Measurements from ENCODE around the gene CPT2. TPM values are rescaled to one million over a fixed set of nuclear protein-coding genes. Genes with fewer than 3 reads are reported as not detected.

The CPT2 gene
- total RNA-seq, 1 donor from 2014 or later, result 5.5 TPM

DNA sequence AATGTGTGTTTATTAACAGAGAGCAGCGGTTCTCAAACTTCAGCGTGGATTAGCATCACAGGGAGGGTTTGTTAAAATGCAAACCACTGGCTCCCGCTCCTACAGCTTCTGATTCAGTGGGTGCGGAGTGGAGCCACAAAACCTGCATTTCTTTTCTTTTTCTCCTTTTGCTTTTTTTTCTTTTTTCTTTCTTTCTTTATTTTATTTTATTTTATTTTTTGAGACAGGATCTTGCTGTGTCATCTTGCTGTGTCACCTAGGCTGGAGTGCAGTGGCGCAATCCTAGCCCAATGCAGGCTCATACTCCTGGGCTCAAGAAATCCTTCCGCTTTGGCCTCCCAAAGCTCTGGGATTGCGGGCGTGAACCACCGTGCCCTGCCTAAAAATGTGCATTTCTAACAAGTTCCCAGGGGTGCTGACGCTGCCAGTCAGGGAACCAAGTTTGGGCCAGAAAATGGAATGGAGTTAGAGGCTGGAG is 33.3 kb upstream of the CPT2 start:
- Histone ChIP-seq H3K36me3 (ENCODE audit: control insufficient read depth, insufficient read depth, low read length) (no peaks in the 10 kb centered on the region), H3K4me3 (ENCODE audit: low read depth, low read length) (no peak overlapping the region), H3K27me3 (ENCODE audit: control insufficient read depth, insufficient read depth, low read length) (no peaks in the 10 kb centered on the region)
- TF ChIP-seq CTCF (IDR thresholded peaks at IDR 0.05; ENCODE audit: insufficient read depth, low read length, severe bottlenecking), result no peak
- FAIRE-seq, result no peak
- no peak for DNase-seq (ENCODE audit: low read depth)

- Histone ChIP-seq H3K36me3 (ENCODE audit: control insufficient read depth, insufficient read depth, low read length) (no peaks in the 10 kb centered on the region), H3K4me3 (ENCODE audit: low read depth, low read length) (no peak overlapping the region), H3K27me3 (ENCODE audit: control insufficient read depth, insufficient read depth, low read length) (no peaks in the 10 kb centered on the region)
- no peak for DNase-seq (ENCODE audit: low read depth)
- no peak for TF ChIP-seq CTCF (IDR thresholded peaks at IDR 0.05; ENCODE audit: insufficient read depth, low read length, severe bottlenecking)
- FAIRE-seq, result no peak
Observed at GRCh38 chr1:53165408-53165961, 31.1 kb upstream of the CPT2 start.

DNA sequence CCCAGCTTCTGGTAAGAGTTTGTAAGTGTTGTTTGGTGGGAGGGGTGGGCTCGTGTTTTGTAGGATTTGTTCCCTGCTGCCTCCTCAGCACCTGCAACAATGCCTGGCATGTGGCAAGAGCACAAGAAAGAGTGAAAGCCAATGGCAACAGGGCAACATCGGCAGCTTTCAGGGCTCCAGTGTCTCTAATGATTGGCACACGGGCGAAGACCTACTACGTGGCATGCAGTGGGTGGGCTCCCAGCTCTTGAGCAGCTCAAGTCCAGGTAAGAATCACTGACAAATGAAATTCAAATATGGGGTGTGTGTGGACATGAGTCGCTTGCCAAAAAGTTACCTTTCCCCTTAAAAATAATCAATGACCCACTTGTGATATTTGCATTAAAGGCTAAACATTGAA is 30.3 kb upstream of the CPT2 start:
- Histone ChIP-seq H3K27me3 (ENCODE audit: control insufficient read depth, insufficient read depth, low read length) (no peaks in the 10 kb centered on the region), H3K36me3 (ENCODE audit: control insufficient read depth, insufficient read depth, low read length) (no peaks in the 10 kb centered on the region), H3K4me3 (ENCODE audit: low read depth, low read length) (no peak overlapping the region)
- no peak for DNase-seq (ENCODE audit: low read depth)
- TF ChIP-seq CTCF (IDR thresholded peaks at IDR 0.05; ENCODE audit: insufficient read depth, low read length, severe bottlenecking), result no peak
- no peak for FAIRE-seq

- H3K27me3 ChIP-seq (ENCODE audit: control insufficient read depth, insufficient read depth, low read length), result no peaks in the 10 kb centered on the region
- H3K4me3 ChIP-seq (ENCODE audit: low read depth, low read length), result no peak overlapping the region
- no peaks in the 10 kb centered on the region for H3K36me3 ChIP-seq (ENCODE audit: control insufficient read depth, insufficient read depth, low read length)
- no peak for TF ChIP-seq CTCF (IDR thresholded peaks at IDR 0.05; ENCODE audit: insufficient read depth, low read length, severe bottlenecking)
- FAIRE-seq (no peak), DNase-seq (ENCODE audit: low read depth) (no peak)
Observed at GRCh38 chr1:53166912-53167311, 29.7 kb upstream of the CPT2 start.

- FAIRE-seq (no peak), DNase-seq (ENCODE audit: low read depth) (no peak)
- H3K27me3 ChIP-seq (ENCODE audit: control insufficient read depth, insufficient read depth, low read length), result no peaks in the 10 kb centered on the region
- H3K4me3 ChIP-seq (ENCODE audit: low read depth, low read length), result no peak overlapping the region
- TF ChIP-seq CTCF (IDR thresholded peaks at IDR 0.05; ENCODE audit: insufficient read depth, low read length, severe bottlenecking), result no peak
- no peaks in the 10 kb centered on the region for H3K36me3 ChIP-seq (ENCODE audit: control insufficient read depth, insufficient read depth, low read length)
Observed at GRCh38 chr1:53172426-53173128, 24.0 kb upstream of the CPT2 start.

All from bronchial epithelial cell (primary cell).